ENCODE results near the gene TIMP4. TPM values are rescaled to one million over a fixed set of nuclear protein-coding genes. Genes with fewer than 3 reads are reported as not detected.

Gene TIMP4
- total and polyA plus RNA-seq, 2 donors (not counting 1 experiment from before 2014, with no cell fraction given): not detected

- Histone ChIP-seq H3K9me3 (ENCODE audit: control extremely low read depth in 1 of 3, control insufficient read depth in 2 of 3, insufficient read depth in 1 of 3, low read length in 2 of 3) (peaks cover 0 to 2% (median 0%) of the 10 kb centered on the region in 3 donors), H2AFZ (ENCODE audit: insufficient read depth, low read depth, low read length, poor library complexity, severe bottlenecking) (no peak overlapping the region), H3K4me1 (ENCODE audit: control insufficient read depth in 2 of 2, insufficient read depth in 2 of 2, low read length in 2 of 2) (peaks cover 0 to 3% of the 10 kb centered on the region in 2 donors), H3K27me3 (replicated peaks in 1 of 4; ENCODE audit: control extremely low read depth in 1 of 4, control insufficient read depth in 3 of 4, insufficient read depth in 4 of 4, low read length in 3 of 4) (no peaks in the 10 kb centered on the region), H3K9ac (ENCODE audit: low read length) (no peak overlapping the region), H4K20me1 (ENCODE audit: control insufficient read depth, insufficient read depth, low read length, poor library complexity, severe bottlenecking) (no peaks in the 10 kb centered on the region), H3K4me2 (replicated peaks; ENCODE audit: low read depth, low read length, poor library complexity, severe bottlenecking) (no peak overlapping the region), H3K36me3 (replicated peaks in 1 of 2; ENCODE audit: control extremely low read depth in 1 of 2, control insufficient read depth in 1 of 2, extremely low read depth in 1 of 2, insufficient read depth in 2 of 2, low read length in 1 of 2) (no peaks in the 10 kb centered on the region), H3K4me3 (ENCODE audit: control extremely low read depth in 1 of 5, extremely low read depth in 1 of 5, insufficient read depth in 1 of 5, low read depth in 2 of 5, low read length in 4 of 5) (no peak overlapping the region), H3K79me2 (ENCODE audit: control insufficient read depth, insufficient read depth, low read length) (no peaks in the 10 kb centered on the region), H3K27ac (ENCODE audit: low read length in 2 of 2) (no peak overlapping the region)
- ATAC-seq (ENCODE audit: low read depth) (no peak), DNase-seq (no peak)
- TF ChIP-seq EZH2 (IDR thresholded peaks at IDR 0.05; ENCODE audit: borderline replicate concordance, insufficient read depth, low read depth, low read length, poor library complexity, severe bottlenecking): no peak
- TF ChIP-seq CTCF (IDR thresholded peaks at IDR 0.05): no peak
- no peak overlapping the region for H3K27ac Mint-ChIP-seq
- H3K27me3 Mint-ChIP-seq: peaks cover 10% of the 10 kb centered on the region
- intact Hi-C loops (cut with micrococcal nuclease): no loop called here
- ChIA-PET POLR2A (no interaction called here), CTCF (interaction anchor here (1.1 kb wide), 1 partner anchor 22 kb away, joined by 3 read pairs; no protein-coding TSS in a partner anchor)
- H3K4me3 Mint-ChIP-seq: no peak overlapping the region
- peaks cover 8% of the 10 kb centered on the region for H3K4me1 Mint-ChIP-seq
- H3K9me3 Mint-ChIP-seq (ENCODE audit: insufficient read depth): no peaks in the 10 kb centered on the region
Observed at GRCh38 chr3:12197475-12197874, 38.8 kb upstream of the TIMP4 start.

- Mint-ChIP-seq H3K27ac (no peak overlapping the region), H3K27me3 (peaks cover 3% of the 10 kb centered on the region), H3K9me3 (ENCODE audit: insufficient read depth) (no peaks in the 10 kb centered on the region), H3K4me1 (peaks cover 11% of the 10 kb centered on the region), H3K4me3 (no peak overlapping the region)
- Histone ChIP-seq H3K4me2 (replicated peaks; ENCODE audit: low read depth, low read length, poor library complexity, severe bottlenecking) (no peak overlapping the region), H3K36me3 (replicated peaks in 1 of 2; ENCODE audit: control extremely low read depth in 1 of 2, control insufficient read depth in 1 of 2, extremely low read depth in 1 of 2, insufficient read depth in 2 of 2, low read length in 1 of 2) (no peaks in the 10 kb centered on the region), H4K20me1 (ENCODE audit: control insufficient read depth, insufficient read depth, low read length, poor library complexity, severe bottlenecking) (no peaks in the 10 kb centered on the region), H3K27me3 (replicated peaks in 1 of 4; ENCODE audit: control extremely low read depth in 1 of 4, control insufficient read depth in 3 of 4, insufficient read depth in 4 of 4, low read length in 3 of 4) (no peaks in the 10 kb centered on the region), H3K79me2 (ENCODE audit: control insufficient read depth, insufficient read depth, low read length) (no peaks in the 10 kb centered on the region), H3K4me1 (ENCODE audit: control insufficient read depth in 2 of 2, insufficient read depth in 2 of 2, low read length in 2 of 2) (peaks cover 0 to 3% of the 10 kb centered on the region in 2 donors), H3K27ac (ENCODE audit: low read length in 2 of 2) (no peak overlapping the region), H3K4me3 (ENCODE audit: control extremely low read depth in 1 of 5, extremely low read depth in 1 of 5, insufficient read depth in 1 of 5, low read depth in 2 of 5, low read length in 4 of 5) (no peak overlapping the region), H3K9ac (ENCODE audit: low read length) (no peak overlapping the region), H2AFZ (ENCODE audit: insufficient read depth, low read depth, low read length, poor library complexity, severe bottlenecking) (no peak overlapping the region), H3K9me3 (ENCODE audit: control extremely low read depth in 1 of 3, control insufficient read depth in 2 of 3, insufficient read depth in 1 of 3, low read length in 2 of 3) (no peaks in the 10 kb centered on the region)
- intact Hi-C loops (cut with micrococcal nuclease): no loop called here
- CTCF ChIA-PET: no interaction called here
- no peak for DNase-seq
- no peak for TF ChIP-seq CTCF (IDR thresholded peaks at IDR 0.05)
- TF ChIP-seq EZH2 (IDR thresholded peaks at IDR 0.05; ENCODE audit: borderline replicate concordance, insufficient read depth, low read depth, low read length, poor library complexity, severe bottlenecking): no peak
- WGBS (ENCODE audit: insufficient coverage): no CpG with 5 or more reads among the region's 3 CpGs
- POLR2A ChIA-PET: no interaction called here
- no peak for ATAC-seq (ENCODE audit: low read depth)
Observed at GRCh38 chr3:12196684-12197083, 38.0 kb upstream of the TIMP4 start.
